ENCODE results near the gene C1orf116. TPM values are rescaled to one million over a fixed set of nuclear protein-coding genes. Genes with fewer than 3 reads are reported as not detected.

The C1orf116 gene
- total RNA-seq, 1 experiment from 2014 or later: 8.7 TPM

- Histone ChIP-seq H3K9me3 (no peaks in the 10 kb centered on the region), H3K4me1 (peaks cover 13% of the 10 kb centered on the region), H3K27me3 (replicated peaks; ENCODE audit: control insufficient read depth, insufficient read depth, low read length) (no peaks in the 10 kb centered on the region), H3K36me3 (ENCODE audit: control insufficient read depth, insufficient read depth, low read length) (no peaks in the 10 kb centered on the region), H3K4me3 (ENCODE audit: low read depth, low read length) (no peak overlapping the region)
- intact Hi-C loops (cut with micrococcal nuclease; ENCODE audit: unreplicated experiment): no loop called here
- TF ChIP-seq, protein P1, sequence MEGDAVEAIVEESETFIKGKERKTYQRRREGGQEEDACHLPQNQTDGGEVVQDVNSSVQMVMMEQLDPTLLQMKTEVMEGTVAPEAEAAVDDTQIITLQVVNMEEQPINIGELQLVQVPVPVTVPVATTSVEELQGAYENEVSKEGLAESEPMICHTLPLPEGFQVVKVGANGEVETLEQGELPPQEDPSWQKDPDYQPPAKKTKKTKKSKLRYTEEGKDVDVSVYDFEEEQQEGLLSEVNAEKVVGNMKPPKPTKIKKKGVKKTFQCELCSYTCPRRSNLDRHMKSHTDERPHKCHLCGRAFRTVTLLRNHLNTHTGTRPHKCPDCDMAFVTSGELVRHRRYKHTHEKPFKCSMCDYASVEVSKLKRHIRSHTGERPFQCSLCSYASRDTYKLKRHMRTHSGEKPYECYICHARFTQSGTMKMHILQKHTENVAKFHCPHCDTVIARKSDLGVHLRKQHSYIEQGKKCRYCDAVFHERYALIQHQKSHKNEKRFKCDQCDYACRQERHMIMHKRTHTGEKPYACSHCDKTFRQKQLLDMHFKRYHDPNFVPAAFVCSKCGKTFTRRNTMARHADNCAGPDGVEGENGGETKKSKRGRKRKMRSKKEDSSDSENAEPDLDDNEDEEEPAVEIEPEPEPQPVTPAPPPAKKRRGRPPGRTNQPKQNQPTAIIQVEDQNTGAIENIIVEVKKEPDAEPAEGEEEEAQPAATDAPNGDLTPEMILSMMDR (IDR thresholded peaks at IDR 0.05; ENCODE audit: insufficient read depth in 1 of 2, low read depth in 1 of 2, low read length in 1 of 2, severe bottlenecking in 1 of 2, unreplicated experiment in 1 of 2): no peak
- Mint-ChIP-seq H3K27ac (ENCODE audit: unreplicated experiment) (no peak overlapping the region), H3K27me3 (ENCODE audit: insufficient read depth, unreplicated experiment) (no peaks in the 10 kb centered on the region), H3K36me3 (ENCODE audit: insufficient read depth, unreplicated experiment) (no peaks in the 10 kb centered on the region), H3K4me3 (ENCODE audit: unreplicated experiment) (no peak overlapping the region), H3K9me3 (ENCODE audit: unreplicated experiment) (no peaks in the 10 kb centered on the region), H3K4me1 (ENCODE audit: low read depth, unreplicated experiment) (peaks cover 32% of the 10 kb centered on the region)
- DNase-seq: no peak
- ChIA-PET CTCF (no interaction called here), POLR2A (no interaction called here)
- no TSS peak for BruUV-seq (replicated peaks)
Observed at GRCh38 chr1:206998816-206999215, 33.7 kb downstream of the C1orf116 start.

DNA sequence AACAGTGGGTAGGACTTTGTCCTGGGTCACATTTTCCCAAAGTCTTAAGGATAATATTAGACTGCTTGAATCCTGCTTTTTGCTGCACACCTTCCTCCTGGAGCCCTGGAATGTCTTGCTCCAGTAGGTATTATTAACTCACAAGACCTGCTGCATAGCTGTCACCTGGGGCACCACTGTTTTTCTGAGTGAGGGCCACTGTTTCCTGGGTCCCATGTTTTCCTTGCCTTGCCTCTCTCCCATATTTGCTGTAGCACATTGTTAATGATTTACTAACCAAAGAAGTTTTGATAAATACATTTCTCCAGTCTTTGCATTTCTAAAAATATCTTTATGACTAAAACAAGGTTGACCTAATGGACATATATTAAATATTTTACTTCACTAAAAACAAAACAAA, 39.8 kb downstream of the C1orf116 start:
- peak; percentile 34 to 54 for DNase-seq
- peaks cover 14% of the 10 kb centered on the region for H3K4me1 Mint-ChIP-seq (ENCODE audit: low read depth, unreplicated experiment)
- H3K27ac Mint-ChIP-seq (ENCODE audit: unreplicated experiment): peak overlapping the region; percentile 63

GRCh38 chr1:206987873-206988272, 44.7 kb downstream of the C1orf116 start:
- no TSS peak for BruUV-seq (replicated peaks)
- H3K27me3 Mint-ChIP-seq (ENCODE audit: insufficient read depth, unreplicated experiment): no peaks in the 10 kb centered on the region
- intact Hi-C loops (cut with micrococcal nuclease; ENCODE audit: unreplicated experiment): no loop called here
- Histone ChIP-seq H3K27me3 (replicated peaks; ENCODE audit: control insufficient read depth, insufficient read depth, low read length) (no peaks in the 10 kb centered on the region), H3K9me3 (no peaks in the 10 kb centered on the region), H3K36me3 (ENCODE audit: control insufficient read depth, insufficient read depth, low read length) (no peaks in the 10 kb centered on the region), H3K4me1 (peaks cover 6% of the 10 kb centered on the region; the same call in 1 of the 2 replicates), H3K4me3 (ENCODE audit: low read depth, low read length) (no peak overlapping the region)
- no peak overlapping the region for H3K27ac Mint-ChIP-seq (ENCODE audit: unreplicated experiment)
- no peak for DNase-seq
- no peaks in the 10 kb centered on the region for H3K36me3 Mint-ChIP-seq (ENCODE audit: insufficient read depth, unreplicated experiment)
- POLR2A ChIA-PET: no interaction called here
- TF ChIP-seq, protein P1 (IDR thresholded peaks at IDR 0.05; ENCODE audit: insufficient read depth in 1 of 2, low read depth in 1 of 2, low read length in 1 of 2, severe bottlenecking in 1 of 2, unreplicated experiment in 1 of 2): no peak
- H3K9me3 Mint-ChIP-seq (ENCODE audit: unreplicated experiment): no peaks in the 10 kb centered on the region
- H3K4me1 Mint-ChIP-seq (ENCODE audit: low read depth, unreplicated experiment): peaks cover 8% of the 10 kb centered on the region
- CTCF ChIA-PET: no interaction called here
- no peak overlapping the region for H3K4me3 Mint-ChIP-seq (ENCODE audit: unreplicated experiment)

More for the DNA sequence above, 39.8 kb downstream of the C1orf116 start:
- Mint-ChIP-seq H3K4me3 (ENCODE audit: unreplicated experiment) (no peak overlapping the region), H3K36me3 (ENCODE audit: insufficient read depth, unreplicated experiment) (no peaks in the 10 kb centered on the region), H3K27me3 (ENCODE audit: insufficient read depth, unreplicated experiment) (no peaks in the 10 kb centered on the region), H3K9me3 (ENCODE audit: unreplicated experiment) (no peaks in the 10 kb centered on the region)
- no peak overlapping the region for H3K4me3 ChIP-seq (ENCODE audit: low read depth, low read length)
- peaks cover 9% of the 10 kb centered on the region; the same call in 1 of the 2 replicates for H3K4me1 ChIP-seq
- BruUV-seq (replicated peaks): no TSS peak
- no peaks in the 10 kb centered on the region for H3K27me3 ChIP-seq (replicated peaks; ENCODE audit: control insufficient read depth, insufficient read depth, low read length)
- ChIA-PET POLR2A (interaction anchor here (1.1 kb wide), 1 partner anchor 60 kb away, joined by 4 read pairs; the partner anchor contains the start of gene PFKFB2), CTCF (interaction anchor here (0.6 kb wide), 1 partner anchor 337 kb away, joined by 3 read pairs; no protein-coding TSS in a partner anchor)
- TF ChIP-seq, protein P1 (IDR thresholded peaks at IDR 0.05; ENCODE audit: insufficient read depth in 1 of 2, low read depth in 1 of 2, low read length in 1 of 2, severe bottlenecking in 1 of 2, unreplicated experiment in 1 of 2): no peak
- intact Hi-C loops (cut with micrococcal nuclease; ENCODE audit: unreplicated experiment): no loop called here
- no peaks in the 10 kb centered on the region for H3K36me3 ChIP-seq (ENCODE audit: control insufficient read depth, insufficient read depth, low read length)
- H3K9me3 ChIP-seq: no peaks in the 10 kb centered on the region
